H1 (cell line): ENCODE results near the gene SIPA1L3. TPM values are rescaled to one million over a fixed set of nuclear protein-coding genes. Genes with fewer than 3 reads are reported as not detected.
A peak's percentile ranks its signal among the peaks of the same experiment; 100 is the strongest.

ENCODE experiments used
- ATF2 ChIP-seq: IDR thresholded peaks from 2 replicates; pipeline ENCODE4 v1.6.1; 2012; ENCODE audit warnings: low read length, inconsistent platforms
- BCL11A ChIP-seq, 2 experiments: IDR thresholded peaks; one replicate each; pipeline ENCODE4 v1.6.1; 2011; ENCODE audit warnings: low read depth in 2 of 2, low read length in 2 of 2, mild to moderate bottlenecking in 2 of 2
- CBX8 ChIP-seq: fragments of 300-800, 300-1000 bp; sonication (generic); IDR thresholded peaks from 2 replicates; pipeline ENCODE4 v1.7.1; 2016; ENCODE audit warnings: low read depth, low read length, borderline replicate concordance
- CEBPB ChIP-seq: IDR thresholded peaks from 2 replicates; pipeline ENCODE4 v1.6.1; 2012; ENCODE audit warnings: low read depth, low read length
- EGR1 ChIP-seq: IDR thresholded peaks from 2 replicates; pipeline ENCODE4 v1.6.1; 2011; ENCODE audit warnings: low read depth, low read length, borderline replicate concordance
- FOSL1 ChIP-seq: IDR thresholded peaks from 2 replicates; pipeline ENCODE4 v1.6.1; 2011; ENCODE audit warnings: mild to moderate bottlenecking, low read depth, low read length, moderate library complexity; ENCODE audit not compliant: insufficient read depth
- HDAC2 ChIP-seq, 2 experiments: fragments of 300-600 bp in 1 of 2; sonication (generic) in 1 of 2; IDR thresholded peaks; 2 replicates each; pipeline ENCODE4 v1.6.1; 2011 to 2012; ENCODE audit warnings: low read depth in 2 of 2, low read length in 2 of 2, mild to moderate bottlenecking in 2 of 2, moderate library complexity in 2 of 2, borderline replicate concordance in 1 of 2, inconsistent platforms in 1 of 2
- HDAC6 ChIP-seq: IDR thresholded peaks from one replicate; pipeline ENCODE4 v1.7.1; 2012; ENCODE audit warnings: low read depth, mild to moderate bottlenecking, inconsistent platforms, low read length, moderate library complexity
- MAFK ChIP-seq: IDR thresholded peaks from 2 replicates; pipeline ENCODE4 v1.6.1; 2012; ENCODE audit warnings: low read depth, mild to moderate bottlenecking, improper control_type of control experiment, low read length
- MAX ChIP-seq: IDR thresholded peaks from 2 replicates; pipeline ENCODE4 v1.6.1; 2012; ENCODE audit warnings: inconsistent platforms
- NRF1 ChIP-seq: IDR thresholded peaks from 2 replicates; pipeline ENCODE4 v1.6.1; 2011; ENCODE audit warnings: mild to moderate bottlenecking, low read depth, low read length, improper control_type of control experiment
- POLR2AphosphoS5 ChIP-seq: IDR thresholded peaks from 2 replicates; pipeline ENCODE4 v1.6.1; 2011; ENCODE audit warnings: low read depth, low read length
- POU5F1 ChIP-seq: IDR thresholded peaks from 2 replicates; pipeline ENCODE4 v1.6.1; 2011; ENCODE audit warnings: low read depth, mild to moderate bottlenecking, low read length, moderate library complexity
- RAD21 ChIP-seq, 2 experiments: IDR thresholded peaks in 1 of 2; conservative IDR thresholded peaks in 1 of 2; 2 replicates each; pipeline ENCODE4 v1.6.1; 2011; ENCODE audit warnings: low read depth in 2 of 2, low read length in 2 of 2, improper control_type of control experiment in 1 of 2, inconsistent platforms in 1 of 2, mild to moderate bottlenecking in 1 of 2, moderate library complexity in 1 of 2
- RNF2 ChIP-seq: fragments of 200-900, 300-1000 bp; sonication (generic); IDR thresholded peaks from 2 replicates; pipeline ENCODE4 v1.7.1; 2016; ENCODE audit warnings: borderline replicate concordance, low read depth, mild to moderate bottlenecking, antibody characterized with exemption, low read length; ENCODE audit not compliant: poor library complexity, severe bottlenecking; ENCODE audit errors: missing control alignments
- SIN3A ChIP-seq, 2 experiments: IDR thresholded peaks in 1 of 2; conservative IDR thresholded peaks in 1 of 2; 2 replicates each; pipeline ENCODE4 v1.6.1; 2011 to 2012; ENCODE audit warnings: low read length in 2 of 2, improper control_type of control experiment in 1 of 2, low read depth in 1 of 2, mild to moderate bottlenecking in 1 of 2
- SIRT6 ChIP-seq: IDR thresholded peaks from one replicate; pipeline ENCODE4 v1.7.1; 2012; ENCODE audit warnings: low read length, inconsistent platforms
- SP4 ChIP-seq: IDR thresholded peaks from 2 replicates; pipeline ENCODE4 v1.6.1; 2012; ENCODE audit warnings: low read length, inconsistent platforms
- TAF7 ChIP-seq: optimal IDR thresholded peaks from 2 replicates; pipeline ENCODE3; 2011; ENCODE audit warnings: low read depth, mild to moderate bottlenecking, inconsistent platforms, low read length, moderate library complexity, borderline replicate concordance
- TCF12 ChIP-seq: IDR thresholded peaks from 2 replicates; pipeline ENCODE4 v1.6.1; 2011; ENCODE audit warnings: low read depth, mild to moderate bottlenecking, low read length
- YY1 ChIP-seq: IDR thresholded peaks from 2 replicates; pipeline ENCODE4 v1.6.1; 2011; ENCODE audit warnings: low read depth, mild to moderate bottlenecking, low read length
- polyA plus RNA-seq, 7 experiments: library from polyadenylated mRNA; depleted of rRNA in 3 of 7; stranded (reverse) in 5 of 7; unstranded in 2 of 7; fragments of >200 nt in 5 of 7; fragments of 200-250 nt in 2 of 7; gene quantifications; 1 replicate in 5 of 7; 2 replicates in 1 of 7; 4 replicates in 1 of 7; pipeline versions ENCODE4 v1.2.1 to v1.2.3, GENCODE V29; 2011 to 2013; ENCODE audit warnings: missing spikeins in 2 of 7, mixed read lengths in 2 of 7
- total RNA-seq: library from RNA; stranded (reverse); fragmentation: NEBNext Ultra II Directional; extraction: Animal tissue kit (Norgen Biotek cat#: 25700); gene quantifications from 2 replicates; pipeline ENCODE4 v1.2.1, GENCODE V29; 2021

SIPA1L3 gene
- total and polyA plus RNA-seq, 2 of the 8 experiments (the other 6 are each of a cell fraction or from before 2014, with no cell fraction given), result 15.0 to 54.9 TPM

GRCh38 chr19:37905946-37906868, 801 bp upstream of the SIPA1L3 start, which contains the start of gene WDR87 (continued):
- TF ChIP-seq CBX8 (no peak), POLR2AphosphoS5 (peak; percentile 92), SIN3A (conservative IDR thresholded peaks at IDR 0.05 in 1 of 2, IDR thresholded peaks at IDR 0.05 in 1 of 2; ENCODE audit: low read depth in 1 of 2, low read length in 2 of 2) (no peak), TAF7 (peak; percentile 18), NRF1 (peak; percentile 72), BCL11A (IDR thresholded peaks at IDR 0.05; ENCODE audit: low read depth in 2 of 2, low read length in 2 of 2) (no peak), EGR1 (peak; percentile 50; the same call in 1 of the 2 replicates), HDAC6 (no peak), POU5F1 (no peak), SP4 (no peak), SIRT6 (no peak), CEBPB (no peak), RNF2 (no peak), ATF2 (no peak), FOSL1 (no peak), YY1 (no peak), MAFK (no peak), RAD21 (IDR thresholded peaks at IDR 0.05 in 1 of 2, conservative IDR thresholded peaks at IDR 0.05 in 1 of 2; ENCODE audit: low read depth in 2 of 2, low read length in 2 of 2) (peak in 1 of 2 experiments; percentile 24; a peak in 1 of 4 replicates), HDAC2 (IDR thresholded peaks at IDR 0.05; ENCODE audit: borderline replicate concordance in 1 of 2, low read depth in 2 of 2, low read length in 2 of 2) (no peak), MAX (peak; percentile 91), TCF12 (no peak)
